GM12878 (cell line): ENCODE results near the gene CACNA2D3.

Source experiments
- CTCF ChIP-seq, 3 experiments: IDR thresholded peaks in 2 of 3; conservative IDR thresholded peaks in 1 of 3; 2 replicates each; pipeline ENCODE4 v1.5.1; 2011; ENCODE audit warnings: low read depth in 3 of 3, low read length in 3 of 3, mild to moderate bottlenecking in 3 of 3, control low read depth in 2 of 3, moderate library complexity in 2 of 3, inconsistent platforms in 1 of 3, mixed read lengths in 1 of 3; ENCODE audit not compliant: control insufficient read depth in 2 of 3, insufficient read depth in 1 of 3; ENCODE audit errors: extremely low read depth in 1 of 3
- MAX ChIP-seq: IDR thresholded peaks from 2 replicates; pipeline ENCODE4 v1.6.1; 2012; ENCODE audit warnings: low read depth, low read length, improper control_type of control experiment
- NFYB ChIP-seq: IDR thresholded peaks from 2 replicates; pipeline ENCODE4 v1.6.1; 2011; ENCODE audit warnings: low read depth, mild to moderate bottlenecking, low read length, improper control_type of control experiment, moderate library complexity; ENCODE audit not compliant: insufficient read depth
- ZBTB40 ChIP-seq: fragments of 450-650 bp; IDR thresholded peaks from 2 replicates; pipeline ENCODE4 v1.6.1; 2016; ENCODE audit warnings: mild to moderate bottlenecking, moderate library complexity, borderline replicate concordance

GRCh38 chr3:54153477-54153876 is 31.1 kb downstream of the CACNA2D3 start:
- TF ChIP-seq CTCF (IDR thresholded peaks at IDR 0.05 in 2 of 3, conservative IDR thresholded peaks at IDR 0.05 in 1 of 3; ENCODE audit: control insufficient read depth in 2 of 3, extremely low read depth in 1 of 3, insufficient read depth in 1 of 3, low read depth in 3 of 3, low read length in 3 of 3) (no peak), NFYB (no peak), MAX (no peak), ZBTB40 (no peak)
